ENCODE data around the gene PLK5. TPM values are rescaled to one million over a fixed set of nuclear protein-coding genes. Genes with fewer than 3 reads are reported as not detected.

Gene PLK5
- total RNA-seq, 2 experiments from 2014 or later = not detected

DNA sequence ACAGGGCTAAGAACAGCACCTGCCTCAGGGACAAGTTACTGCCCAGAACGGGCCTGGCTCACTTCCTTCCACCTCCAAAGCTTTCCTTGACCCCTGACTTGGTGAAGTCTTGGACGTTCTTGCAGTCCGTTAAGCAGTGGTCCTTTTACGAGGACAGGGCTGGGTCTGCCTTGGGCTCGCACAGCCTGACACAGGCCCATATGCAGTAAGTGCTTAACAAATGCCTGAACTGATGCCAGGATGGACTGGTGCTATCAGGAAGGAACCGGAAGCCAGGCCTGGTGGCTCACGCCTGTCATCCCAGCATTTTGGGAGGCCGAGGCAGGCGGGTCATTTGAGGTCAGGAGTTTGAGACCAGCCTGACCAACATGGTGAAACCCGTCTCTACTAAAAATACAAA, 1.8 kb upstream of the PLK5 start:
- Mint-ChIP-seq H3K4me3 (no peak overlapping the region), H3K9me3 (no peaks in the 10 kb centered on the region), H3K27me3 (peaks cover 29% of the 10 kb centered on the region), H3K36me3 (ENCODE audit: low read depth) (no peaks in the 10 kb centered on the region), H3K27ac (no peak overlapping the region), H3K4me1 (ENCODE audit: low read depth) (peaks cover 6% of the 10 kb centered on the region)
- TF ChIP-seq, protein P1, sequence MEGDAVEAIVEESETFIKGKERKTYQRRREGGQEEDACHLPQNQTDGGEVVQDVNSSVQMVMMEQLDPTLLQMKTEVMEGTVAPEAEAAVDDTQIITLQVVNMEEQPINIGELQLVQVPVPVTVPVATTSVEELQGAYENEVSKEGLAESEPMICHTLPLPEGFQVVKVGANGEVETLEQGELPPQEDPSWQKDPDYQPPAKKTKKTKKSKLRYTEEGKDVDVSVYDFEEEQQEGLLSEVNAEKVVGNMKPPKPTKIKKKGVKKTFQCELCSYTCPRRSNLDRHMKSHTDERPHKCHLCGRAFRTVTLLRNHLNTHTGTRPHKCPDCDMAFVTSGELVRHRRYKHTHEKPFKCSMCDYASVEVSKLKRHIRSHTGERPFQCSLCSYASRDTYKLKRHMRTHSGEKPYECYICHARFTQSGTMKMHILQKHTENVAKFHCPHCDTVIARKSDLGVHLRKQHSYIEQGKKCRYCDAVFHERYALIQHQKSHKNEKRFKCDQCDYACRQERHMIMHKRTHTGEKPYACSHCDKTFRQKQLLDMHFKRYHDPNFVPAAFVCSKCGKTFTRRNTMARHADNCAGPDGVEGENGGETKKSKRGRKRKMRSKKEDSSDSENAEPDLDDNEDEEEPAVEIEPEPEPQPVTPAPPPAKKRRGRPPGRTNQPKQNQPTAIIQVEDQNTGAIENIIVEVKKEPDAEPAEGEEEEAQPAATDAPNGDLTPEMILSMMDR (IDR thresholded peaks at IDR 0.05) = no peak
- ChIA-PET CTCF (interaction anchor here (1.5 kb wide), 1 partner anchor 25 kb away, joined by 4 read pairs; no protein-coding TSS in a partner anchor), POLR2A (no interaction called here)
- DNase-seq (no peak), ATAC-seq (no peak)
- intact Hi-C loops (cut with micrococcal nuclease) = no loop called here

DNA sequence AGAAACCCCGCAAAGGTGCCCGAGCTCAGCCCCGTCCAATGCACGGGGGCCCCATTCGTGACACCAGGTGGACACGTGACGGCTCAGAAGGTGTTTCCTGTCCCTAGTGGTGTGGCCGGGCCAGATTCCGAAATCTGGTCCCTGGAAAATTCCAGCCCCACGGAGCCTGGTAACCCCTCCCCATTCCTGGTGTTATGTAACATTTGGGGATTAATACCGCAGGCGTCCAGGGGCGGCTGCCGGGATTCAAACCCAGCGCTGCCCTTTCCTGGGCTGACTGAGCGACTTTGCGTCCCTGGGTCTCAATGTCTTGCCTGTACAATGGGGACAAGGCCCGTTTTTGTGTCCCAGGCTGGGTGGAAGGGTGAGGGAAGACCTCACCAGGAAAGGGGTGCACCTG, 1.0 kb upstream of the PLK5 start:
- DNase-seq (no peak), ATAC-seq (no peak)
- H3K9me3 Mint-ChIP-seq = no peaks in the 10 kb centered on the region
- no peaks in the 10 kb centered on the region for H3K36me3 Mint-ChIP-seq (ENCODE audit: low read depth)
- TF ChIP-seq, protein P1 (IDR thresholded peaks at IDR 0.05) = no peak
- peaks cover 6% of the 10 kb centered on the region for H3K4me1 Mint-ChIP-seq (ENCODE audit: low read depth)
- no peak overlapping the region for H3K27ac Mint-ChIP-seq
- H3K4me3 Mint-ChIP-seq = no peak overlapping the region
- ChIA-PET POLR2A (interaction anchor here (1.4 kb wide), 1 partner anchor 57 kb away, joined by 3 read pairs; no protein-coding TSS in a partner anchor), CTCF (interaction anchor here (1.5 kb wide), 1 partner anchor 24 kb away, joined by 4 read pairs; no protein-coding TSS in a partner anchor)
- peaks cover 31% of the 10 kb centered on the region for H3K27me3 Mint-ChIP-seq
- intact Hi-C loops (cut with micrococcal nuclease) = no loop called here

DNA sequence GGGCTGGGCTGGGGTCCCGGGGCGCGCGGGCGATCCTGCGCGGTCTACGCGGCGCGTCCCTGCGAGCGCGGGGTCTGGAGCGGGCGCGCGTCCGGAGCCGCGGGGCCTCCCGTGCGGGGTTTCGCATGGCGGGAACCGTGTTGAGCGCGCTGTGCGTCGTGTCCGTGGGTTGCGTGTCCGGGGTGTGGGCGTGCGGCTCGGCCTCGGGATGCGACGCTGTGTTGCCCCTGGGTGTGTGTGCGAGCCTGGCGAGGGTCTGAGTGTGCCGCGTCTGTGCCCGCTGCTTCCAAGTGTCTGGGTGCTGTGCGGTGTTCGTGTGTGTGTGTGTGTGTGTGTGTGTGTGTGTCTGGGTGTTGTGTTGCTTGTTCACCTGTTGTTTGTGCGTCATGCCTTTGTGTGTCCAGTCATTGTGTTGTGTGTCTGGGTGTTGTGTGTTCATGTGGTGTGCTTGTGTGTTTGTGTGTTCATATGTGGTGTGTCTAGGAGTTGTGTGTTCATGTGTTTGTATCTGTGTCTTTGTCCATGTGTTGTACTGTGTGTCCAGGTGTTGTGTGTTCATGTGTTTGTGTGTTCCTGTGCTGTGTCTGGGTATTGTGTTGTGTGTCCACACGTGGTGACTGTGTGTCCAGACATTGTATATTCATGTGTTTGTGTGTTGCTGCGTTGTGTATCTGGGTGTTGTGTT, 552 bp downstream of the PLK5 start:
- intact Hi-C loops (cut with micrococcal nuclease) = no loop called here
- H3K27me3 Mint-ChIP-seq = peaks cover 31% of the 10 kb centered on the region
- H3K4me1 Mint-ChIP-seq (ENCODE audit: low read depth) = peaks cover 6% of the 10 kb centered on the region
- TF ChIP-seq, protein P1 (IDR thresholded peaks at IDR 0.05) = no peak
- POLR2A ChIA-PET = interaction anchor here (1.4 kb wide), 1 partner anchor 58 kb away, joined by 3 read pairs; no protein-coding TSS in a partner anchor
- no peaks in the 10 kb centered on the region for H3K36me3 Mint-ChIP-seq (ENCODE audit: low read depth)
- no peaks in the 10 kb centered on the region for H3K9me3 Mint-ChIP-seq
- ATAC-seq (no peak), DNase-seq (no peak)
- CTCF ChIA-PET = no interaction called here
- no peak overlapping the region for H3K4me3 Mint-ChIP-seq
- no peak overlapping the region for H3K27ac Mint-ChIP-seq

DNA sequence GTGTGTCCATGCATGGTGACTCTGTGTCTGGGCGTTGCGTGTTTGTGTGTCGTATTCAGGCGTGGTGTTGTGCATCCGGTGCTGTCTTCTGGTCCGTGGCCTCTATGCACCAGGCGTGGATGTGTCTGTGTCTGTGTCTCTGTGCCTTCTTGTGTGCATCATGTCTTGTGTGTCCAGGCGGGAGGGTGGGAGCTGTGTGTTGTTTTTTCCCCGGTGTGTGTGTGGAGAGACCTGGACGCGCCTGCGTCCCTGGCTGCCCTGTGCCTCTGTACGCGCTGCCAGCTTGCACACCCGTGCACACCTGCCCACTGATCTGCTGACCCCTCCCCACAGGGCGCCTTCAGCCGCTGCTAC, 1.1 kb downstream of the PLK5 start:
- TF ChIP-seq, protein P1 (IDR thresholded peaks at IDR 0.05) = no peak
- ATAC-seq = no peak
- Mint-ChIP-seq H3K27me3 (peaks cover 31% of the 10 kb centered on the region), H3K4me1 (ENCODE audit: low read depth) (peaks cover 6% of the 10 kb centered on the region), H3K27ac (no peak overlapping the region), H3K36me3 (ENCODE audit: low read depth) (no peaks in the 10 kb centered on the region), H3K9me3 (no peaks in the 10 kb centered on the region), H3K4me3 (no peak overlapping the region)
- ChIA-PET POLR2A (no interaction called here), CTCF (no interaction called here)
- no peak for DNase-seq
- intact Hi-C loops (cut with micrococcal nuclease) = no loop called here

DNA sequence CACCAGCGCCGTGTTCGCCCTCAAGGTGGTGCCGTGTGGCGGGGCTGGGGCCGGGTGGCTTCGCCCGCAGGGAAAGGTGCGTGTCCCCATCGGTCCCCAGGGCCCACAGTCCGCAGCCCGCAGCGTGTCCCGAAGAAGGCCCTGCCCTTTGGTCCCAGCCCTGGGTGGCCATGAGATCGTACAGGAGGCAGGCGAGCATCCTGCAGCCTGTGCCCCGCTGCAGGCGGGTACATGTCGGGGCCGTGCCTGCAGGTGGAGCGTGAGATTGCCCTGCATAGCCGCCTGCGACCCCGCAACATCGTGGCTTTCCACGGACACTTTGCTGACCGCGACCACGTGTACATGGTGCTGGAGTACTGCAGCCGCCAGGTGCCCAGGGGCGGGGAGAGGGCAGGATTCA, 1.5 kb downstream of the PLK5 start:
- ChIA-PET CTCF (no interaction called here), POLR2A (no interaction called here)
- Mint-ChIP-seq H3K4me1 (ENCODE audit: low read depth) (peaks cover 6% of the 10 kb centered on the region), H3K9me3 (no peaks in the 10 kb centered on the region), H3K36me3 (ENCODE audit: low read depth) (no peaks in the 10 kb centered on the region), H3K27ac (no peak overlapping the region), H3K4me3 (no peak overlapping the region), H3K27me3 (peaks cover 31% of the 10 kb centered on the region)
- DNase-seq = no peak
- intact Hi-C loops (cut with micrococcal nuclease) = no loop called here
- TF ChIP-seq, protein P1 (IDR thresholded peaks at IDR 0.05) = no peak
- no peak for ATAC-seq

Measured in activated CD8-positive, alpha-beta T cell treated with anti-CD3 and anti-CD28 coated beads for 36 hours (primary cell).